ENCODE measurements around the gene PDHA1.

The PDHA1 gene

GRCh38 chrX:19343535-19344408, at the start of gene PDHA1:
Gene PDHA1, plus strand, starts transcription at chrX:19343927. Its CDS starts 111 bp downstream, at chrX:19344038.
- in situ Hi-C loops (cut with MboI; ENCODE audit: low sequenced_read_pairs), result no loop called here

GRCh38 chrX:19303256-19303880, 40.4 kb upstream of the PDHA1 start:
- in situ Hi-C loops (cut with MboI; ENCODE audit: low sequenced_read_pairs), result no loop called here

GRCh38 chrX:19326567-19326966, 17.2 kb upstream of the PDHA1 start:
- in situ Hi-C loops (cut with MboI; ENCODE audit: low sequenced_read_pairs), result no loop called here

GRCh38 chrX:19331831-19332230, 11.9 kb upstream of the PDHA1 start:
- in situ Hi-C loops (cut with MboI; ENCODE audit: low sequenced_read_pairs), result no loop called here

GRCh38 chrX:19332983-19333382, 10.7 kb upstream of the PDHA1 start:
- in situ Hi-C loops (cut with MboI; ENCODE audit: low sequenced_read_pairs), result no loop called here

GRCh38 chrX:19334945-19335626, 8.6 kb upstream of the PDHA1 start:
- in situ Hi-C loops (cut with MboI; ENCODE audit: low sequenced_read_pairs), result no loop called here

- in situ Hi-C loops (cut with MboI; ENCODE audit: low sequenced_read_pairs), result no loop called here
These were observed 1.3 kb upstream of the PDHA1 start for GRCh38 chrX:19342331-19342906.

- in situ Hi-C loops (cut with MboI; ENCODE audit: low sequenced_read_pairs), result no loop called here
These were observed 617 bp upstream of the PDHA1 start for GRCh38 chrX:19343085-19343534.

- in situ Hi-C loops (cut with MboI; ENCODE audit: low sequenced_read_pairs), result no loop called here
These were observed 934 bp downstream of the PDHA1 start for GRCh38 chrX:19344661-19345060.

- in situ Hi-C loops (cut with MboI; ENCODE audit: low sequenced_read_pairs), result no loop called here
These were observed 4.2 kb downstream of the PDHA1 start for GRCh38 chrX:19347916-19348315.

- in situ Hi-C loops (cut with MboI; ENCODE audit: low sequenced_read_pairs), result no loop called here
These were observed 5.5 kb downstream of the PDHA1 start for GRCh38 chrX:19349264-19349663.

GRCh38 chrX:19350941-19351384, 7.2 kb downstream of the PDHA1 start:
- in situ Hi-C loops (cut with MboI; ENCODE audit: low sequenced_read_pairs), result no loop called here

- in situ Hi-C loops (cut with MboI; ENCODE audit: low sequenced_read_pairs), result no loop called here
These were observed 10.9 kb downstream of the PDHA1 start for GRCh38 chrX:19354625-19355024.

GRCh38 chrX:19358521-19358920, 14.8 kb downstream of the PDHA1 start:
- in situ Hi-C loops (cut with MboI; ENCODE audit: low sequenced_read_pairs), result no loop called here

GRCh38 chrX:19360903-19361302, 17.2 kb downstream of the PDHA1 start:
- in situ Hi-C loops (cut with MboI; ENCODE audit: low sequenced_read_pairs), result no loop called here

GRCh38 chrX:19361701-19362100, 18.0 kb downstream of the PDHA1 start:
- in situ Hi-C loops (cut with MboI; ENCODE audit: low sequenced_read_pairs), result no loop called here

GRCh38 chrX:19368576-19368975, 24.8 kb downstream of the PDHA1 start:
- in situ Hi-C loops (cut with MboI; ENCODE audit: low sequenced_read_pairs), result no loop called here

- in situ Hi-C loops (cut with MboI; ENCODE audit: low sequenced_read_pairs), result no loop called here
These were observed 26.3 kb downstream of the PDHA1 start for GRCh38 chrX:19370061-19370460.

- in situ Hi-C loops (cut with MboI; ENCODE audit: low sequenced_read_pairs), result no loop called here
These were observed 28.4 kb downstream of the PDHA1 start for GRCh38 chrX:19372170-19372546.

- in situ Hi-C loops (cut with MboI; ENCODE audit: low sequenced_read_pairs), result no loop called here
These were observed 29.0 kb downstream of the PDHA1 start for GRCh38 chrX:19372547-19373331.
